OCI-LY1 (cell line): ENCODE measurements around the gene SH3BP1.

Experiments
- CTCF ChIP-seq: fragments of 200-600 bp; sonication (generic), shearing (Covaris generic); IDR thresholded peaks from 2 replicates; pipeline ENCODE4 v1.5.1; 2017; ENCODE audit warnings: mild to moderate bottlenecking, antibody characterized with exemption, low read length, moderate library complexity, mixed read lengths
- EZH2 ChIP-seq: fragments of 200-600 bp; sonication (generic), shearing (Covaris generic); IDR thresholded peaks from 2 replicates; pipeline ENCODE4 v1.8.0; 2017; ENCODE audit warnings: borderline replicate concordance, mixed run types, mild to moderate bottlenecking, antibody characterized with exemption, low read length, moderate library complexity, mixed read lengths

- TF ChIP-seq CTCF: no peak; the same call in 1 of the 2 replicates
- no peak for TF ChIP-seq EZH2
Observed at GRCh38 chr22:37636186-37636948, 3.1 kb upstream of the SH3BP1 start.
